Glomerular visceral epithelial cell (primary cell): ENCODE measurements around the gene ATP10A.

ENCODE experiments used
- DNase-seq: peaks from one replicate; pipeline ENCODE4 v3.0.0-alpha.2; 2016; ENCODE audit errors: extremely low spot score

ATP10A gene

DNA sequence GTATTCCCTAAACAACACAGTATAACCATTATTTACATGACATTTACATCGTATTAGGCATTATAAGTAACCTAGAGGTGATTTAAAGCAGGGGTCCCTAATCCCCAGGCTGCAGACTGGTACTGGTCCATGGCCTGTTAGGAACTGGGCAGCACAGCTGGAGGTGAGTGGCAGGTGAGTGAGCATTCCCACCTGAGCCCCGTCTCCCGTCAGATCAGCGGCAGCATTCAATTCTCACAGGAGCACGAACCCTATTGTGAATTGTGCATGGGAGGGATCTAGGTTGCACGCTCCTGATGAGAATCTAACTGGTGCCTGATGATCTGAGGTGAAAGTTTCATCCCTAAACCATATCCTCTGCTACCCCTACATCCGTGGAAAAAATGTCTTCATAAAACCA is 138.2 kb downstream of the ATP10A start:
- DNase-seq, result no peak

DNA sequence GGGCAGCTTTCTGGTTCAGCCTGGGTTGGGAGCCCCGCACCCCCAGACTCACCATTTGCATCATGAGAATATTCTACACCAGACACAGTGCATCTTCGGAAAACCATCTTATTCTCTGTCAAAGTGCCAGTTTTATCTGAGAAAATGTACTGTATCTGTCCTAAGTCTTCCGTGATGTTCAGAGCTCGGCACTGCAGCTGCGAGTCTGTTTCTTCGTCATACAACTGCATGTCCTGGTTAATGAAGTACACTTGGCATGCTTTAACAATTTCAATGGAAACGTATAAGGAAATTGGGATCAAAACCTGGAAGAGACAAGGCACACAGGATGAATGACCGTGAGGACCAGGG is 141.5 kb downstream of the ATP10A start:
- no peak for DNase-seq

- DNase-seq, result no peak
Observed at GRCh38 chr15:25719101-25719985, 143.8 kb downstream of the ATP10A start.

- no peak for DNase-seq
Observed at GRCh38 chr15:25718597-25718996, 144.5 kb downstream of the ATP10A start.

- DNase-seq, result no peak
Observed at GRCh38 chr15:25718169-25718536, 145.0 kb downstream of the ATP10A start.

DNA sequence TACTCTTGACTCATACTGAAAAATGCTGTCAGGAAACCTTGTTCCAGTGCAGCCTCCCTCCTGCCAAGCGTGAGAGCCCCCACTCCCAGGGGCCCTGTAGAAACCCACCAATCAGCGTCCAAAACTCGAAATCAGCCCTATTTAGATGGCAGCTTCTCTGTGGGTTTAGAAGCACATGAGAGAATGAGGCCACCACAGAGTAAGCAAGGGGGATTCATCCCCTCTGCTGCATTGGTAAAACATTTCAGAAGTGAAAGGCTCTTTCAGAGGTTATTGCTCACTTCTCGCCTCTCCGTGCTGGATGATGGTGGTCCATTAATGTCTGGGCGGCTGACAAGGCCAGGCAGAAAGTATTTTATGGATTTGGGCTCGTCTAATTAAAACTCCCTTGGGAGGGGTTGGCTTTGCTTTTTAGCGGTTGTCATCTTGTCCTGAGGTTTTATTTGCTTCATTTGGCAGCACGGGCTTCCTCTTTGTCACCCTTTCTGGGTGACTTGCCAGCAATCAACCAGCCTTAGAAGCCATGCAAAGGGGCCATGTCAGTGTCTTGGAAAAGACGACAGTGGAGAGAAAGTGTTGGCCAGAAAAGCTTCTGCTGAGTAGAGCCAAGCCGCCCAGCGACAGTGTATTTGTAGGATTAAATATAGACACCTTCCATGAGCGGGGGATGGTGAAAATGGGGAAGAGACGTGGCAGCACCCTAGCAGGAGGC is 145.5 kb downstream of the ATP10A start:
- no peak for DNase-seq

GRCh38 chr15:25717127-25717456 is 146.0 kb downstream of the ATP10A start:
- no peak for DNase-seq

DNA sequence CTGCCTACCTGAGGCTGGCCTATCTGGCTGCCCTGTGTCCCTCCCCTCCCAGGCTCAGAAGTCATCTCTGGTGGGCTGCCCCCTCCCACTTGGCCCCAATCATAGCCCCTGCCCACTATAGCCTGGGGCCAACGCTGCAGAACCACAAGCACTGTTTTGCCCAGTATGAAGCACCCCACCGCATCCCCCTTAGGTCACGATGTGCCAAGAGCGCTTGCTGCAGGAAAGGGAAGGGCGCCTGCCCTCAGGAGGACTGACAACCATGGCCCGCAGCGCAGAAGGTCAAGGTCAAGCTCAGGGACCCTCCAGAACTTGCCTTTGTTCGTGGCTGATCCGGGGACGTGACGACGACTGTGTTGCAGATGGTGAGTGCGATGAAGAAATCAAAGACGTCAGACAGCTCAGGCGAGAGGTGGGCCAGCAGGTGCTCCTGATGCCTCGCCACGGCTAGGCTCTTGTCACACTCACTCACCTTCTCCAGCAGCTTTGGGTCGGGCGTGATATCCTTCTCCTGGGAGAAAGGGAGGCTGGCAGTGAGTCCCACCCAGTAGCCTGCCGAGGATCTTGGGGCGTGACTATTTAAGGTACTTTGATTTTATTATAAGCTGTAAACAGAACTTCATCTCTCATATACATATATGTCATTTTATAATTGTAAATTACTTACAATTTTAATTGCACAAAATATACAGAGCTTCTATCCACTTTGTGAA is 146.6 kb downstream of the ATP10A start:
- DNase-seq, result no peak

DNA sequence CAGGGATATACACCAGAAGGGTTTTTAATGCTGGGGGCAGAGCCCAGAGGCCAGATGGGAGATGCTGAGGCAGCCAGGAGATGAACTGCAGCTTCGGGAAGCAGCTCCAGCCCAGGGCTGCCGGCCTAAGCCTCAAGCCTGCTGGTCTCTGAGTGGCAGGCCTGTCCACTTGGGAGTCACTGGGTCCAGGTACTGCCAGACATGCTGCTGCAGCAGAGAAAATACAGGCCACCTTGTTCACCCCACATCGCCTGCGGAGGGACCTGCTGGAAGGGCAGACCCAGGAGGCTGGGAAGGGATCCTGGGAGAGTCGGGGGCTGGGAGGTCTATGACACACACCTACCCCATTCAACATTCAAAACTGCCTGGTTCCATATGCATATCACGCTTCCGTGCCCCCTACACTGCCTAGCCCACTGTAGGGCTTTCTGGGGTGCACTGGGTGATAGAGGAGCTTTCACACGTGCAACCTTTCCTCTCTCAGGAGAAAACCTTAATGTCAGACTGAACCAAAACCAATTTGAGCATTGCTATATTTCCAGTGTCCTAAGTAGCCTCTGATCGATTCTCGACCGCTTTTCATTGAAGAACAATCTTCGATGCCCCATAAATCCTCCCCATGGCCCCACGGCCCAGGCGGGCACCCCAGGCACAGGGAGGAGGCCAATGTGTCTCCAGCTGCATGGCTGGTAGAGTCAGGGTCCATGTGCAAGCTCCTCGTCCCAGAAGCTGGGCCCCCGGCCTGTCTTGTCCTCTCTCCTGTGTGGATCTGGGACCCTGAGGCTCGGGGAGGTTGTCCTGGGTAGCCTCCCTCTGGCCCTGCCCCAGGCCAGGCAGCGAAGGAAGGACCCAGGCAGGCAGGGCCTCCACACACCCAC is 147.4 kb downstream of the ATP10A start:
- no peak for DNase-seq

GRCh38 chr15:25714538-25714840 is 148.6 kb downstream of the ATP10A start:
- DNase-seq, result no peak

- no peak for DNase-seq
Observed at GRCh38 chr15:25713736-25714537, 149.2 kb downstream of the ATP10A start.

- no peak for DNase-seq
Observed at GRCh38 chr15:25712961-25713355, 150.2 kb downstream of the ATP10A start.

GRCh38 chr15:25712192-25712960 is 150.8 kb downstream of the ATP10A start:
- no peak for DNase-seq

DNA sequence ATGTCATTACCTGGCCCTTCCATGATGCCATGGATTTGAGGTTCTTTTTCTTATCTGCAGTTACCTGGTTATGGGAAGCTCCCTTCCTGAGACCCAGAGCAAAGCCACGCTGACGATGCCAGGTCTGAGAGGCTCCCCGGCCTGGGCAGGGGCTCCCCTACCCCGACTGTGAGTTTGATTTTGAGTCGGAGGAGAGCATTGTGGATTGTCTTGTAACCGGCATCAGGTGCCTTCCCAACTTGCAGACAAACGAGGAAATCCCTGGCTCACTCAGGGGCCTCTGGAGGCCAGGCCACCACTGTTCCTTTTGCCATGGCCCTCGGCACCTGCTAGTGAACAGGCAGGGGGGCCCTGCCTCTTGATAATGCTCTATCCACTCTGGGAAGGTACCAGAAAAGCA is 151.4 kb downstream of the ATP10A start:
- DNase-seq, result no peak

DNA sequence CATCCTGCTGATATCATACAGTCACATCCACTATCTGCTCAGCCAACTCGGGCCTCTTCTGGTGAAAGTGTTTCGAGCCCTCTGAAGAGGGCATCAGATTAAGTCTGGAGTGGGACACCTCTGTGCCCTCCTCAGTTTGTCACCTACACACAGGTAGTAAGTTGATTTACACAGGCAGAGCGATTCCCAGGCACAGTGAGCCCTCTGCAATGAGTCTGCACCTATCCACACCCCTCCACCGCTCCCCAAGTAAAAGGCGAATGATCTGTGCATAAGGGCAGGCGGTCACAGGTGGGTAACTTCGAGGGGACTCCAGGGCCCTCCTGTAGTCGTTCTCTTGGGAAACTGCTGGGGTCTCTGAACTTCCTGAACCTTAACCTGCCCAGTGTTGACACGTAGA is 152.0 kb downstream of the ATP10A start:
- no peak for DNase-seq

GRCh38 chr15:25710184-25710583 is 152.9 kb downstream of the ATP10A start:
- peak; percentile 37 for DNase-seq

DNA sequence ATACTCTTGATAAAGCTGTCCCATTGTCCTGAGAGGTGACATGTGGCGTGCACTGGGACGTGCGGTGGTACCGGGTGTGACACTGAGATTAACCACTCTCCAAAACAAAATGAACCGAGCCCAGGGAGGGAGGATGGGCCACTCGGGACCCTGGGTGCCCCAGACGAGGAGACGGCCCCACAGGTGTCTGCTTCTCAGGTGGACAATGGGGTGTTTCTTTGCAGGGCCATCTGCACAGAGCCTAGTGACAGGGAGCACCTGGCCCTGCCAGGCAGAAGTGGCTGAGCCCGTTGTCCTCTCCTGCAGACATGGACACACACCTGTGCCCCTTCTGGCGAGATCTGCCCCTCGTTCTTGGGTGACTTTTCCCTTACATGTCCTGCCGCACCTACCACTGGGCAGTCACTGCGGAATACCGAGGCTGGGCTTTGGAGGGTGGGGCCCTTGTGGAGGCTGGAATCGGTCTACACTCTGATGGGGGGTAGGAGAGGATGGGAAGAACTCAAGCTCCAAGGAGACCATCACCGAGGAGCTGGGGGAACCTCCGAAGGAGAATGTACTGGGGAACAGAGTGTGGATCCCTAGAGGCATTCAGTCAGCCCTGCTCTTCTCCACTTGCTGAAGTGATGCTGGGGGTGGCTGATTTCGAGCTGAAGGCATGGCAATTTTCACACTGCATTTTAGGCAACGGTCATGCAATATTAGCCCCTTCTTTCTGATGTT is 153.5 kb downstream of the ATP10A start:
- no peak for DNase-seq

DNA sequence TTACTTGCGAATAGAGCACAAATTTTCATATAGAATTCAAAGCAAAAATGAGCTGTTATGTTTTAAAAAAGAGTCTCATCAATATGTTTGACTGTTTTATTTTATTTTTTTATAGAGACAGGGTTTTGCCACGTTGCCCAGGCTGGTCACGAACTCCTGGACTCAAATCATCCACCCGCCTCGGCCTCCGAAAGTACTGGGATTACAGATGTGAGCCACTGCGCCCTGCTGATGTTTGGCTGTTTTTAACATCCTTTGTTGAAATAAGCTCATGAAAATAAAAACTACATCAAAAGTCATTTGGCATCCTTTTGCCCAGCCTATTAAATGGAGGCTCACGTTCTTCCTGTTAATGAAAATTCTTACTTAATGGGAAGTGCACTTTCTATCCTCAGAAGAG is 154.7 kb downstream of the ATP10A start:
- DNase-seq, result no peak

DNA sequence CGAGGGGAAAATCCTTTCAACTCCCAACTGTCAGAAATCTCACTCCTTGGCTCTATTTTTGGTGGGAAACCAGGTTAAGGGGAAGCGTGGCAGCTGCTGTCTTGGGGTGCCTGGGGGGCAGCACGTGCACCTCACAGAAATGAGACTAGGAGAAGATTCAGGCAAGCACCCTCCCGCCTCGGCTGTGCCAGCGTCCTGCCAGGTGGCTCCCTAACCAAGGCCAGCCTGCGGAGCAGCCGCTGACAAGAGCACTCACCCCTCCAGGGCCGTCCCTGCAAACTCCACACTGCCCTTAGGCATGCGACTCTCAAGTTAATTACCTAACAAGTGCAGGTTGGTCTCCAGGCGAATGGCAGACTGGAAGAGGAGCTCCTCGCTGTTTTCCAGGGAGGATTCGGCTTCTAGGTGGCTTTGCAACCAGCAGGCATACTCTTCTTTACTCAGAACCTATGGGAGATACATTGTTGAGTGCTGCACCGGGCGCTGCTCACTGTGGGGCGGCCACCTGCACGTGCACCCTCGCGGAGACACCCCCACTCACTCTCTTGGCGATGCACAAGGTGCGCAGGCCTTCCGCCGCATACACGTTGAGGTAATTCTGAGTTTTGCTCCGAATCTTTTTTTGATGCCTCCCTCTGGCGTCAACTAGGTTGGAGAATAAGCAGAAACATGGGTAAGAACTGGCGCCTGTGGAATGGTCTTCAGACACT is 155.3 kb downstream of the ATP10A start:
- DNase-seq, result no peak
